GM12878 (cell line): ENCODE results near the gene FBXL5. TPM values are rescaled to one million over a fixed set of nuclear protein-coding genes. Genes with fewer than 3 reads are reported as not detected.

Source experiments
- ATAC-seq: fragments of 200-7000 bp; cut with Tn5 transposase; 3 replicates; pipeline ENCODE4 v1.9.1; 2020; ENCODE audit warnings: mild to moderate bottlenecking, moderate library complexity
- BruUV-seq: library from RNA; stranded (reverse); fragments of 400-500 nt; replicated peaks from 2 replicates; lab custom pipeline; 2021; lab: Mats Ljungman, UMichigan
- CTCF ChIA-PET: fragments of 300-600 bp; sonication (Branson Sonifier 250); formaldehyde crosslinking; extraction: SDS; loops from one replicate; lab custom pipeline; 2021; ENCODE audit warnings: inconsistent platforms; lab: Yijun Ruan, JAX
- POLR2A ChIA-PET: fragments of 350-600 bp; formaldehyde crosslinking; extraction: SDS; loops from one replicate; lab custom pipeline; 2021; ENCODE audit warnings: inconsistent platforms; lab: Charles Lee
- RAD21 ChIA-PET: fragments of 300-600 bp; sonication (Branson Sonifier 250); formaldehyde crosslinking; loops from one replicate; lab custom pipeline; 2023; ENCODE audit warnings: antibody characterized with exemption; ENCODE audit not compliant: unreplicated experiment; lab: Charles Lee
- SMC1A ChIA-PET: fragments of 300-600 bp; sonication (Branson Sonifier 250); formaldehyde crosslinking; loops from one replicate; lab custom pipeline; 2023; ENCODE audit not compliant: unreplicated experiment, uncharacterized antibody; lab: Charles Lee
- DNase-seq: peaks from one replicate; pipeline ENCODE4 v3.0.0-alpha.2; 2011; ENCODE audit warnings: low read depth, low spot score
- FAIRE-seq: peaks from 3 replicates; lab custom pipeline; 2011; peaks lifted over from hg19 to GRCh38; lab: Jason Lieb, UNC
- H2AFZ ChIP-seq: 2 replicates; pipeline ENCODE4 v1.6.0; 2011; ENCODE audit warnings: low read depth, low read length, control low read depth; ENCODE audit not compliant: control insufficient read depth
- H3K27ac ChIP-seq: 2 replicates; pipeline ENCODE4 v1.5.1; 2011; ENCODE audit warnings: control low read depth; ENCODE audit not compliant: control insufficient read depth, insufficient read depth
- H3K27me3 ChIP-seq, 2 experiments: replicated peaks in 1 of 2; 2 replicates each; pipeline versions ENCODE4 v1.6.0 to v1.6.1; 2011; ENCODE audit warnings: low read length in 1 of 2; ENCODE audit not compliant: control insufficient read depth in 2 of 2, insufficient read depth in 2 of 2
- H3K36me3 ChIP-seq, 2 experiments: 2 replicates each; pipeline ENCODE4 v1.5.1; 2011; ENCODE audit warnings: low read length in 1 of 2; ENCODE audit not compliant: control insufficient read depth in 2 of 2, insufficient read depth in 2 of 2
- H3K4me1 ChIP-seq: 2 replicates; pipeline ENCODE4 v1.6.1; 2011; ENCODE audit warnings: mild to moderate bottlenecking, low read length, moderate library complexity, mixed read lengths; ENCODE audit not compliant: control insufficient read depth, insufficient read depth
- H3K4me2 ChIP-seq: 2 replicates; pipeline ENCODE4 v1.6.0; 2011; ENCODE audit warnings: control low read depth; ENCODE audit not compliant: control insufficient read depth, insufficient read depth
- H3K4me3 ChIP-seq: fragments of 200-600 bp; sonication (generic); 2 replicates; pipeline ENCODE4 v1.5.1; 2016
- H3K79me2 ChIP-seq: 2 replicates; pipeline ENCODE4 v1.6.0; 2011; ENCODE audit warnings: low read length; ENCODE audit not compliant: control insufficient read depth, insufficient read depth
- H3K9ac ChIP-seq: 2 replicates; pipeline ENCODE4 v1.8.0; 2011; ENCODE audit warnings: low read length, control low read depth, mixed read lengths; ENCODE audit not compliant: control insufficient read depth, insufficient read depth
- H3K9me3 ChIP-seq: replicated peaks from 3 replicates; pipeline ENCODE4 v1.5.1; 2011; ENCODE audit warnings: mild to moderate bottlenecking, low read length; ENCODE audit not compliant: control insufficient read depth, insufficient read depth
- H4K20me1 ChIP-seq: 2 replicates; pipeline ENCODE4 v1.6.0; 2011; ENCODE audit not compliant: control insufficient read depth, insufficient read depth
- CUX1 ChIP-seq: IDR thresholded peaks from 2 replicates; pipeline ENCODE4 v1.6.1; 2012; ENCODE audit warnings: improper control_type of control experiment, low read depth, low read length; ENCODE audit not compliant: insufficient replicate concordance
- RCOR1 ChIP-seq: conservative IDR thresholded peaks from 2 replicates; pipeline ENCODE4 v1.6.1; 2012; ENCODE audit warnings: low read depth, low read length, improper control_type of control experiment
- SIX5 ChIP-seq: IDR thresholded peaks from 2 replicates; pipeline ENCODE4 v1.6.1; 2011; ENCODE audit warnings: mild to moderate bottlenecking, low read depth, low read length, moderate library complexity; ENCODE audit not compliant: severe bottlenecking
- SMAD1 ChIP-seq: fragments of 450-650 bp; IDR thresholded peaks from 2 replicates; pipeline ENCODE4 v1.6.1; 2018; ENCODE audit warnings: mild to moderate bottlenecking, low read depth; ENCODE audit not compliant: partially characterized antibody
- WRNIP1 ChIP-seq: IDR thresholded peaks from 2 replicates; pipeline ENCODE4 v1.6.1; 2011; ENCODE audit warnings: low read depth, low read length, improper control_type of control experiment, borderline replicate concordance
- ZNF622 ChIP-seq: fragments of 450-650 bp; IDR thresholded peaks from 2 replicates; pipeline ENCODE4 v1.6.1; 2017; ENCODE audit warnings: mild to moderate bottlenecking, inconsistent platforms
- in situ Hi-C: fragments of 300-500 bp; cut with MboI; formaldehyde crosslinking; loops from 9 replicates; pipeline ENCODE4 v1.14.3; 2018; ENCODE audit warnings: mixed read lengths
- intact Hi-C: fragments of 100-400 bp; cut with micrococcal nuclease; formaldehyde crosslinking; loops from one replicate; pipeline ENCODE4 v1.14.2; 2022; ENCODE audit not compliant: unreplicated experiment
- polyA plus RNA-seq, 11 experiments: library from polyadenylated mRNA; depleted of rRNA in 4 of 11; unstranded in 6 of 11; stranded (reverse) in 5 of 11; fragments of >200 nt; fragmentation: Nextera tagmentation in 4 of 11; fragmentation: Illumina TruSeq in 1 of 11; extraction: Ambion mirVana in 4 of 11; extraction: Trizol in 1 of 11; gene quantifications; 1 replicate in 1 of 11; 2 replicates in 10 of 11; pipeline versions ENCODE4 v1.2.1 to v1.2.3, GENCODE V29; 2011 to 2016; ENCODE audit warnings: inconsistent platforms in 2 of 11, missing spikeins in 2 of 11, low read depth in 1 of 11
- total RNA-seq, 4 experiments: library from RNA; depleted of rRNA in 3 of 4; stranded (reverse); fragments of >200 nt in 3 of 4; fragmentation: Illumina TruSeq in 1 of 4; extraction: Trizol in 1 of 4; gene quantifications; 2 replicates each; pipeline versions ENCODE4 v1.2.1 to v1.2.3, GENCODE V29; 2013 to 2021
- TF ChIP-seq, protein P1 (sequence below): fragments of 450-650 bp; formaldehyde crosslinking; IDR thresholded peaks from 2 replicates; pipeline ENCODE4 v1.5.0; 2022; ENCODE audit warnings: mild to moderate bottlenecking, missing genetic modification characterization
- TF ChIP-seq, protein P2 (sequence below): IDR thresholded peaks from 2 replicates; pipeline ENCODE4 v1.6.1; 2012; ENCODE audit warnings: low read depth, low read length, improper control_type of control experiment

FBXL5 gene
- total and polyA plus RNA-seq, 10 of the 15 experiments (the other 5 are each of a cell fraction or from before 2014, with no cell fraction given): 10.1 to 46.2 (median 32.7) TPM

DNA sequence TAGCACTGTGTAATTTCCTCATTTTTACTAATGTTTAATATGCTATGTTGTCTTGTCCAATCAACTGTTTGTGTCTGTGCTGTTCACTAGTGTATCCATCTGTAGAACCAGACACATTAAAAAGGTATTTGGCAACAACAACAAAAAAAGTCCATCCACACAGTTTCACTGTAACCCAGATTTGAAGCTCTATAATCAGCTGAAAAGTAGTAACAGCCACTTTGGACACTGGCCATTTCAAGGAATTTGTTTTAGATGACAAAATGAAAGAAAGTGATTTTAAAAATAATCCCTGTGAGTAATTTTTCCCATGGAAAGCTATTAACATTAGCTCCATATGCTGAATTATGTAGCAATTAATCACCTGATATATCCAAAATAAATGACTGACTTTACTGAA is 2.2 kb upstream of the FBXL5 start:
- Histone ChIP-seq H3K9ac (no peak overlapping the region), H3K4me2 (no peak overlapping the region), H3K27ac (no peak overlapping the region), H3K27me3 (no peaks in the 10 kb centered on the region), H3K4me3 (no peak overlapping the region), H3K9me3 (no peaks in the 10 kb centered on the region), H3K36me3 (no peaks in the 10 kb centered on the region), H4K20me1 (no peaks in the 10 kb centered on the region), H3K4me1 (peaks cover 5% of the 10 kb centered on the region; the same call in 1 of the 2 replicates), H3K79me2 (peaks cover 28% of the 10 kb centered on the region), H2AFZ (no peak overlapping the region)
- no peak for TF ChIP-seq RCOR1
- TF ChIP-seq, protein P1, sequence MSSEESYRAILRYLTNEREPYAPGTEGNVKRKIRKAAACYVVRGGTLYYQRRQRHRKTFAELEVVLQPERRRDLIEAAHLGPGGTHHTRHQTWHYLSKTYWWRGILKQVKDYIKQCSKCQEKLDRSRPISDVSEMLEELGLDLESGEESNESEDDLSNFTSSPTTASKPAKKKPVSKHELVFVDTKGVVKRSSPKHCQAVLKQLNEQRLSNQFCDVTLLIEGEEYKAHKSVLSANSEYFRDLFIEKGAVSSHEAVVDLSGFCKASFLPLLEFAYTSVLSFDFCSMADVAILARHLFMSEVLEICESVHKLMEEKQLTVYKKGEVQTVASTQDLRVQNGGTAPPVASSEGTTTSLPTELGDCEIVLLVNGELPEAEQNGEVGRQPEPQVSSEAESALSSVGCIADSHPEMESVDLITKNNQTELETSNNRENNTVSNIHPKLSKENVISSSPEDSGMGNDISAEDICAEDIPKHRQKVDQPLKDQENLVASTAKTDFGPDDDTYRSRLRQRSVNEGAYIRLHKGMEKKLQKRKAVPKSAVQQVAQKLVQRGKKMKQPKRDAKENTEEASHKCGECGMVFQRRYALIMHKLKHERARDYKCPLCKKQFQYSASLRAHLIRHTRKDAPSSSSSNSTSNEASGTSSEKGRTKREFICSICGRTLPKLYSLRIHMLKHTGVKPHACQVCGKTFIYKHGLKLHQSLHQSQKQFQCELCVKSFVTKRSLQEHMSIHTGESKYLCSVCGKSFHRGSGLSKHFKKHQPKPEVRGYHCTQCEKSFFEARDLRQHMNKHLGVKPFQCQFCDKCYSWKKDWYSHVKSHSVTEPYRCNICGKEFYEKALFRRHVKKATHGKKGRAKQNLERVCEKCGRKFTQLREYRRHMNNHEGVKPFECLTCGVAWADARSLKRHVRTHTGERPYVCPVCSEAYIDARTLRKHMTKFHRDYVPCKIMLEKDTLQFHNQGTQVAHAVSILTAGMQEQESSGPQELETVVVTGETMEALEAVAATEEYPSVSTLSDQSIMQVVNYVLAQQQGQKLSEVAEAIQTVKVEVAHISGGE: no peak
- no peak for TF ChIP-seq ZNF622
- TF ChIP-seq, protein P2, sequence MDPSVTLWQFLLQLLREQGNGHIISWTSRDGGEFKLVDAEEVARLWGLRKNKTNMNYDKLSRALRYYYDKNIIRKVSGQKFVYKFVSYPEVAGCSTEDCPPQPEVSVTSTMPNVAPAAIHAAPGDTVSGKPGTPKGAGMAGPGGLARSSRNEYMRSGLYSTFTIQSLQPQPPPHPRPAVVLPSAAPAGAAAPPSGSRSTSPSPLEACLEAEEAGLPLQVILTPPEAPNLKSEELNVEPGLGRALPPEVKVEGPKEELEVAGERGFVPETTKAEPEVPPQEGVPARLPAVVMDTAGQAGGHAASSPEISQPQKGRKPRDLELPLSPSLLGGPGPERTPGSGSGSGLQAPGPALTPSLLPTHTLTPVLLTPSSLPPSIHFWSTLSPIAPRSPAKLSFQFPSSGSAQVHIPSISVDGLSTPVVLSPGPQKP: no peak
- TF ChIP-seq SIX5: no peak
- TF ChIP-seq SMAD1: no peak
- no peak for TF ChIP-seq CUX1
- no peak for TF ChIP-seq WRNIP1
- CTCF ChIA-PET: interaction anchor here (1.0 to 1.6 kb wide), 3 partner anchors 10 to 16 kb away, joined by 3 to 7 read pairs (median 5); no protein-coding TSS in a partner anchor
- in situ Hi-C loops (loop anchor here (10.0 kb wide), 1 partner anchor 653 kb away; the partner anchor contains the start of gene CPEB2), intact Hi-C loops (loop anchor here (10.0 kb wide), 2 partner anchors 117 to 1493 kb away; partner anchors contain the start of gene CD38)
- POLR2A ChIA-PET: interaction anchor here (0.7 to 1.6 kb wide), 2 partner anchors 17 to 18 kb away, joined by 3 to 6 read pairs; no protein-coding TSS in a partner anchor
- SMC1A ChIA-PET: interaction anchor here (1.5 kb wide), 1 partner anchor 23 kb away, joined by 4 read pairs; no protein-coding TSS in a partner anchor
- FAIRE-seq (no peak), ATAC-seq (no peak), DNase-seq (no peak)
- RAD21 ChIA-PET: interaction anchor here (0.9 to 1.6 kb wide), 2 partner anchors 19 to 21 kb away, joined by 3 to 6 read pairs; no protein-coding TSS in a partner anchor
- BruUV-seq: no TSS peak
